K562 (cell line): ENCODE data around the gene CALHM1. TPM values are rescaled to one million over a fixed set of nuclear protein-coding genes. Genes with fewer than 3 reads are reported as not detected.
A peak's percentile ranks its signal among the peaks of the same experiment; 100 is the strongest.

Source experiments
- CCNT2 ChIP-seq: IDR thresholded peaks from 2 replicates; pipeline ENCODE4 v1.6.1; 2011; ENCODE audit warnings: borderline replicate concordance, low read depth, mild to moderate bottlenecking, moderate library complexity, mixed read lengths, low read length; ENCODE audit not compliant: insufficient read length; ENCODE audit errors: extremely low read depth
- E2F4 ChIP-seq: sonication (generic); formaldehyde crosslinking; IDR thresholded peaks from 2 replicates; pipeline ENCODE4 v1.8.0; 2022; ENCODE audit warnings: mild to moderate bottlenecking, low read depth, missing genetic modification reagents
- GATAD2B ChIP-seq: fragments of 450-650 bp; IDR thresholded peaks from 2 replicates; pipeline ENCODE4 v1.6.1; 2017; ENCODE audit warnings: mild to moderate bottlenecking, borderline replicate concordance
- HDAC6 ChIP-seq: IDR thresholded peaks from 2 replicates; pipeline ENCODE4 v1.6.1; 2012; ENCODE audit warnings: low read depth, mild to moderate bottlenecking, control low read depth, inconsistent platforms, low read length, moderate library complexity
- HIVEP1 ChIP-seq: fragments of 250-450 bp; sonication (Bioruptor Pico); IDR thresholded peaks from 2 replicates; pipeline ENCODE4 v1.4.0; 2020; ENCODE audit warnings: mild to moderate bottlenecking
- HMG20A ChIP-seq: fragments of 450-650 bp; formaldehyde crosslinking; conservative IDR thresholded peaks from 2 replicates; pipeline ENCODE4 v1.4.0; 2020; ENCODE audit warnings: mild to moderate bottlenecking, mixed read lengths
- KLF13 ChIP-seq: fragments of 450-650 bp; IDR thresholded peaks from 2 replicates; pipeline ENCODE4 v1.6.1; 2016; ENCODE audit warnings: missing genetic modification characterization, low read depth, mild to moderate bottlenecking, missing compliant biosample characterization, moderate library complexity, borderline replicate concordance
- MNT ChIP-seq, 2 experiments: fragments of 450-650 bp; conservative IDR thresholded peaks; 2 replicates each; pipeline ENCODE4 v1.6.1; 2017; ENCODE audit warnings: mild to moderate bottlenecking in 2 of 2, moderate library complexity in 2 of 2
- MYC ChIP-seq, 2 experiments: fragments of 250-450 bp in 1 of 2; sonication (Bioruptor Pico) in 1 of 2; IDR thresholded peaks; 2 replicates each; pipeline versions ENCODE4 v1.5.1 to v1.6.1; 2012 to 2021; ENCODE audit warnings: low read depth in 2 of 2, borderline replicate concordance in 1 of 2, improper control_type of control experiment in 1 of 2, low read length in 1 of 2, mild to moderate bottlenecking in 1 of 2, moderate library complexity in 1 of 2
- NBN ChIP-seq: fragments of 450-650 bp; IDR thresholded peaks from 2 replicates; pipeline ENCODE4 v1.6.1; 2016; ENCODE audit warnings: low read depth, mild to moderate bottlenecking
- NCOA1 ChIP-seq: fragments of 450-650 bp; IDR thresholded peaks from 2 replicates; pipeline ENCODE4 v1.6.1; 2016; ENCODE audit warnings: low read depth
- NFXL1 ChIP-seq: fragments of 450-650 bp; formaldehyde crosslinking; IDR thresholded peaks from 2 replicates; pipeline ENCODE4 v1.4.0; 2021; ENCODE audit warnings: mild to moderate bottlenecking
- PURB ChIP-seq: sonication (generic); formaldehyde crosslinking; IDR thresholded peaks from 2 replicates; pipeline ENCODE4 v1.9.0; 2021; ENCODE audit warnings: low read depth, mild to moderate bottlenecking, missing genetic modification reagents
- TBL1XR1 ChIP-seq, 2 experiments: IDR thresholded peaks; 2 replicates each; pipeline ENCODE4 v1.6.1; 2012; ENCODE audit warnings: improper control_type of control experiment in 2 of 2, low read length in 2 of 2, mild to moderate bottlenecking in 1 of 2
- THRAP3 ChIP-seq: fragments of 450-650 bp; IDR thresholded peaks from 2 replicates; pipeline ENCODE4 v1.6.1; 2016; ENCODE audit warnings: mild to moderate bottlenecking, inconsistent platforms, borderline replicate concordance
- ZBTB26 ChIP-seq: fragments of 450-650 bp; formaldehyde crosslinking; IDR thresholded peaks from 2 replicates; pipeline ENCODE4 v1.4.0; 2022; ENCODE audit warnings: missing genetic modification characterization
- ZBTB7A ChIP-seq: IDR thresholded peaks from 2 replicates; pipeline ENCODE4 v1.6.1; 2011; ENCODE audit warnings: low read depth, mild to moderate bottlenecking, low read length, moderate library complexity, borderline replicate concordance; ENCODE audit not compliant: control insufficient read depth
- ZNF583 ChIP-seq: fragments of 250-450 bp; sonication (Bioruptor Pico); IDR thresholded peaks from 2 replicates; pipeline ENCODE4 v1.4.0; 2020
- polyA plus RNA-seq, 8 experiments: library from polyadenylated mRNA; depleted of rRNA in 4 of 8; stranded (reverse) in 5 of 8; unstranded in 3 of 8; fragments of >200 nt; fragmentation: Nextera tagmentation in 2 of 8; fragmentation: Illumina TruSeq in 1 of 8; extraction: Ambion mirVana in 2 of 8; extraction: Trizol in 1 of 8; gene quantifications; 2 replicates each; pipeline versions ENCODE4 v1.2.1 to v1.2.3, GENCODE V29; 2011 to 2014; ENCODE audit warnings: inconsistent platforms in 1 of 8, missing spikeins in 1 of 8
- total RNA-seq, 7 experiments: library from RNA; depleted of rRNA in 6 of 7; stranded (reverse); fragments of >200 nt in 6 of 7; fragmentation: Illumina TruSeq in 2 of 7; extraction: Trizol in 2 of 7; gene quantifications; 2 replicates each; pipeline versions ENCODE4 v1.2.1 to v1.2.3, GENCODE V29; 2011 to 2021; ENCODE audit warnings: low replicate concordance in 1 of 7
- TF ChIP-seq, protein P1 (sequence below): fragments of 450-650 bp; formaldehyde crosslinking; IDR thresholded peaks from 2 replicates; pipeline ENCODE4 v1.4.0; 2020; ENCODE audit warnings: mild to moderate bottlenecking, moderate library complexity
- TF ChIP-seq, protein P2 (sequence below): fragments of 450-650 bp; IDR thresholded peaks from 2 replicates; pipeline ENCODE4 v1.6.1; 2016

CALHM1 gene
- total and polyA plus RNA-seq, 9 of the 15 experiments (the other 6 are each of a cell fraction or from before 2014, with no cell fraction given) = 0.03 TPM; not detected in 8

- TF ChIP-seq CCNT2 (no peak), PURB (CRISPR knock-in tag) (no peak), HDAC6 (no peak), KLF13 (tag) (no peak), ZBTB7A (no peak), GATAD2B (no peak; the same call in 1 of the 2 replicates), NFXL1 (CRISPR knock-in tag) (no peak), ZBTB26 (CRISPR knock-in tag) (no peak), NCOA1 (peak; percentile 68), TBL1XR1 (IDR thresholded peaks at IDR 0.05; ENCODE audit: low read length in 2 of 2) (peak in 1 of 2 experiments; percentile 74; a peak in 2 of 4 replicates), ZNF583 (no peak), HIVEP1 (no peak), HMG20A (CRISPR knock-in tag) (no peak), E2F4 (CRISPR knock-in tag) (no peak), NBN (peak; percentile 56; the same call in 1 of the 2 replicates), MNT (conservative IDR thresholded peaks at IDR 0.05) (peak; percentile 76 to 86), THRAP3 (no peak), MYC (IDR thresholded peaks at IDR 0.05; ENCODE audit: low read depth, low read length) (peak; percentile 55), MYC (CRISPR knock-in tag; IDR thresholded peaks at IDR 0.05; ENCODE audit: borderline replicate concordance, low read depth) (no peak)
- TF ChIP-seq, protein P1, sequence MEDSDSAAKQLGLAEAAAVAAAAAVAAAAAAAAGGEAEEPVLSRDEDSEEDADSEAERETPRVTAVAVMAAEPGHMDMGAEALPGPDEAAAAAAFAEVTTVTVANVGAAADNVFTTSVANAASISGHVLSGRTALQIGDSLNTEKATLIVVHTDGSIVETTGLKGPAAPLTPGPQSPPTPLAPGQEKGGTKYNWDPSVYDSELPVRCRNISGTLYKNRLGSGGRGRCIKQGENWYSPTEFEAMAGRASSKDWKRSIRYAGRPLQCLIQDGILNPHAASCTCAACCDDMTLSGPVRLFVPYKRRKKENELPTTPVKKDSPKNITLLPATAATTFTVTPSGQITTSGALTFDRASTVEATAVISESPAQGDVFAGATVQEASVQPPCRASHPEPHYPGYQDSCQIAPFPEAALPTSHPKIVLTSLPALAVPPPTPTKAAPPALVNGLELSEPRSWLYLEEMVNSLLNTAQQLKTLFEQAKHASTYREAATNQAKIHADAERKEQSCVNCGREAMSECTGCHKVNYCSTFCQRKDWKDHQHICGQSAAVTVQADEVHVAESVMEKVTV (CRISPR knock-in tag) = no peak
- TF ChIP-seq, protein P2, sequence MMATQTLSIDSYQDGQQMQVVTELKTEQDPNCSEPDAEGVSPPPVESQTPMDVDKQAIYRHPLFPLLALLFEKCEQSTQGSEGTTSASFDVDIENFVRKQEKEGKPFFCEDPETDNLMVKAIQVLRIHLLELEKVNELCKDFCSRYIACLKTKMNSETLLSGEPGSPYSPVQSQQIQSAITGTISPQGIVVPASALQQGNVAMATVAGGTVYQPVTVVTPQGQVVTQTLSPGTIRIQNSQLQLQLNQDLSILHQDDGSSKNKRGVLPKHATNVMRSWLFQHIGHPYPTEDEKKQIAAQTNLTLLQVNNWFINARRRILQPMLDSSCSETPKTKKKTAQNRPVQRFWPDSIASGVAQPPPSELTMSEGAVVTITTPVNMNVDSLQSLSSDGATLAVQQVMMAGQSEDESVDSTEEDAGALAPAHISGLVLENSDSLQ = peak; percentile 83
Observed at GRCh38 chr10:103504181-103504783, 45.6 kb upstream of the CALHM1 start (continued).
